ENCODE measurements around the gene SH3BP5L. TPM values are rescaled to one million over a fixed set of nuclear protein-coding genes. Genes with fewer than 3 reads are reported as not detected.
"Not testable (repeated sequence)": the region's sequence is repeated elsewhere in the genome, so short reads cannot be mapped to it uniquely, and the experiment has no call there.

Gene SH3BP5L
- total RNA-seq, 1 donor from 2014 or later, result 25.6 TPM

DNA sequence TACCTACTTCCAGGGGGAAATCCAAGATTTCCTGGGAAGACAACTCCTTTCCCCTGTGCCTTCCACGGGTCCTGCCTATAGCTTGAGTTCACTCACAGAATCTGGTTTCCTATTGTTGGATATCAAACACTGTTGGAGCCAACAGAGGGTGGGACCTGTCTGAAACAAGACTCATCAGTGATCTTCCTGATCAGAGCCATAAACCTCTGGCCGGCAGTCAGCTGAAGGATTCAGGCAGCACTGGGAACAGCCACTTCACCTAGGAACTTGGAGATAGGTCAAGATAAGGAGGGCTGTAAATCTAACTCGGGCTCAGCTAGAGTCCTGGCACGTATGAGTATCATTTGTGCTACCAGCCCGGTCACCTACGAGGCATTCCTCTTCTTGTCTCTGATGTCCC is 23.3 kb downstream of the SH3BP5L start:
- no peak for DNase-seq (ENCODE audit: low read depth)
- H3K4me3 ChIP-seq (ENCODE audit: low read depth, low read length), result no peak overlapping the region
- TF ChIP-seq, protein P1, sequence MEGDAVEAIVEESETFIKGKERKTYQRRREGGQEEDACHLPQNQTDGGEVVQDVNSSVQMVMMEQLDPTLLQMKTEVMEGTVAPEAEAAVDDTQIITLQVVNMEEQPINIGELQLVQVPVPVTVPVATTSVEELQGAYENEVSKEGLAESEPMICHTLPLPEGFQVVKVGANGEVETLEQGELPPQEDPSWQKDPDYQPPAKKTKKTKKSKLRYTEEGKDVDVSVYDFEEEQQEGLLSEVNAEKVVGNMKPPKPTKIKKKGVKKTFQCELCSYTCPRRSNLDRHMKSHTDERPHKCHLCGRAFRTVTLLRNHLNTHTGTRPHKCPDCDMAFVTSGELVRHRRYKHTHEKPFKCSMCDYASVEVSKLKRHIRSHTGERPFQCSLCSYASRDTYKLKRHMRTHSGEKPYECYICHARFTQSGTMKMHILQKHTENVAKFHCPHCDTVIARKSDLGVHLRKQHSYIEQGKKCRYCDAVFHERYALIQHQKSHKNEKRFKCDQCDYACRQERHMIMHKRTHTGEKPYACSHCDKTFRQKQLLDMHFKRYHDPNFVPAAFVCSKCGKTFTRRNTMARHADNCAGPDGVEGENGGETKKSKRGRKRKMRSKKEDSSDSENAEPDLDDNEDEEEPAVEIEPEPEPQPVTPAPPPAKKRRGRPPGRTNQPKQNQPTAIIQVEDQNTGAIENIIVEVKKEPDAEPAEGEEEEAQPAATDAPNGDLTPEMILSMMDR (conservative IDR thresholded peaks at IDR 0.05; ENCODE audit: low read depth, low read length), result no peak

DNA sequence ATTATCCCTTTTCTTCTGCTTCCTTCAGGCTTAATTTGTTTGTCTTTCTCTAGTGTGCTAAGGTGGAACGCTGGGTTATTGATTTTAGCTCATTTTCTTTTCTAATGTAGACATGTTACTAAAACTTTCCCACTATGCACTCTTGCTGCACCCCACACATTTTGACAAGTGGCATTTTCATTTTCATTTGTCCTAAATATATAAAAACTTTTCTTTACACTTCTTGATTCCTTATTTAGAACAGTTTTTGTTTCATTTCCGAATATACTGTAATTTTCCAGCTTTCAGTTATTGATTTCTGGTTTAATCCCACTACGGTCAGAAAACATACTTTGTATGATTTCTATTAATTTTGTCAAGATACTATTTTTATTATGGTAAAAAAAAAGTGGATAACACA is 25.3 kb downstream of the SH3BP5L start:
- no peak for DNase-seq (ENCODE audit: low read depth)

GRCh38 chr1:248798791-248799190 is 26.9 kb downstream of the SH3BP5L start:
- H3K4me3 ChIP-seq (ENCODE audit: low read depth, low read length), result no peak overlapping the region
- DNase-seq (ENCODE audit: low read depth), result no peak
- TF ChIP-seq, protein P1 (conservative IDR thresholded peaks at IDR 0.05; ENCODE audit: low read depth, low read length), result no peak

More for the DNA sequence above, 25.3 kb downstream of the SH3BP5L start:
- TF ChIP-seq, protein P1 (conservative IDR thresholded peaks at IDR 0.05; ENCODE audit: low read depth, low read length), result no peak
- H3K4me3 ChIP-seq (ENCODE audit: low read depth, low read length), result no peak overlapping the region

DNA sequence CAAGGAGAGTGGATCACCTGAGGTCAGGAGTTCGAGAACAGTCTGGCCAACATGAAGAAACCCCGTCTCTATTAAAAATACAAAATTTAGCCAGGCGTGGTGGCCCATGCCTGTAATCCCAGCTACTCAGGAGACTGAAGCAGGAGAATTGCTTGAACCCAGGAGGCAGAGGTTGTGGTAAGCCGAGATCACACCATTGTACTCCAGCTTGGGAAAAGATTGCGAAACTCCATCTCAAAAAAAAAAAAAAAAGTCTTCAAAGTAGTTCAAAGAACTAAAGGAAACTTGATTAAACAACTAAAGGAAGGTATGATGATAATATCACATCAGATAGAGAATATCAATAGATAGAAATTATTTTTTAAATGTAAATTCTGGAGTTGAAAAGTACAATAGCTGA is 31.1 kb downstream of the SH3BP5L start:
- DNase-seq (ENCODE audit: low read depth); H3K4me3 ChIP-seq (ENCODE audit: low read depth, low read length): not testable (repeated sequence)

DNA sequence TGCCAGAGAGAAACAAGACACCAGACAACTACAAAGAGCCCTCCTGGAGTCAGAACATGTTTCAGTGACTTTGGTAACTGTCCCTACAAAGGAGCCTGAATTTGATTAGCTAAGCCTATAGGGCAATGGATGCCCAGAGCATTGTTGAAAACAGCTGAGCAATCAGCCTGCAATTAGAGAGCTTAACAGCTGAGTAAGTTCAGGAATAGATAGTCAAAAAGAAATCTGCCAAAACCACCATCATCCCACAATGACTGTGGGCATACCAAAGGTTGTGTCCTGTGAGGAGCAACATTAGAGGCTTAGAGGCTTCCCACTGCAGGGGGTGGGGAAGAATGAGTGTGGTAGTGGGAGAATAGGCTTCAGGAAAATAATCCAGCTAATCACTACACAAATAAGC is 32.1 kb downstream of the SH3BP5L start:
- TF ChIP-seq, protein P1 (conservative IDR thresholded peaks at IDR 0.05; ENCODE audit: low read depth, low read length), result no peak
- no peak overlapping the region for H3K4me3 ChIP-seq (ENCODE audit: low read depth, low read length)
- DNase-seq (ENCODE audit: low read depth), result no peak

DNA sequence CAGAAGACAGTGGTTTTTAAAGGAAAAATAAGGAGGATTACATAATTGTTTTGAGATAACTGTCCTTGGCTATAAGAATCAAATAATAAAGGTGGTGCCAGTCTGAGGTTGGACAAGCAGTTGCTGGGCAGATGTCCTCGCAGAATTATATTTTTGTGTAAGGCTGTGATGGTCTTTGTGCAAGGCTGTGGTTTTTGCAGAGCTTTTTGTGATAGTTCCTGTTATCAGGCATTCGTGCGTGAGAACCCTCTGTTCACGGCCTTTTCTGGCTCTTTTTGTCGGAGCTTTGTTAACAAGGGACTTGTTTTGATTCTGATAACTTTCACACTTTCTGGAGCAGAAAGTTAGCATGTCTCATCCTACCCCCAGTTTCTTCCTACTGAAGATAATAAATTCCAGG is 33.4 kb downstream of the SH3BP5L start:
- TF ChIP-seq, protein P1 (conservative IDR thresholded peaks at IDR 0.05; ENCODE audit: low read depth, low read length), result no peak
- DNase-seq (ENCODE audit: low read depth), result no peak
- no peak overlapping the region for H3K4me3 ChIP-seq (ENCODE audit: low read depth, low read length)

DNA sequence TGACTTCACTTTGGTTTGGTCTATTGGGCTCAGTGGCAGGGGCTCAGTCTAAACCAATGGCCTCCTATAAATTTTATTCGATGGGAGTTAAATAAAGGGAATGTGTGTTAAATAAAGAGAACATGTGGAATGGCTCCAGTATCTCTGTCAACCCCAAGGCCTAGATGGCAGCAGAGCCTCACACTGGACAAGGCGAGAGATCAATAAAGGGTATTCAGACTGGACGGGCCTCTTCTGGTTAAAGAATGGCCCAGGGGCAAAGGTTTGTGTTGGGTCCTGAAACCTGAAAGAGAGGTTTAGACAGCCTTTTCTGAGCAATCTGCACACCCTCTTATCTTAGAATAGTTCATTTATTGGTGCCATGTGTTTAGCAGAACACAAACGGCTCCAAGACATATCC is 34.7 kb downstream of the SH3BP5L start:
- TF ChIP-seq, protein P1 (conservative IDR thresholded peaks at IDR 0.05; ENCODE audit: low read depth, low read length), result no peak

DNA sequence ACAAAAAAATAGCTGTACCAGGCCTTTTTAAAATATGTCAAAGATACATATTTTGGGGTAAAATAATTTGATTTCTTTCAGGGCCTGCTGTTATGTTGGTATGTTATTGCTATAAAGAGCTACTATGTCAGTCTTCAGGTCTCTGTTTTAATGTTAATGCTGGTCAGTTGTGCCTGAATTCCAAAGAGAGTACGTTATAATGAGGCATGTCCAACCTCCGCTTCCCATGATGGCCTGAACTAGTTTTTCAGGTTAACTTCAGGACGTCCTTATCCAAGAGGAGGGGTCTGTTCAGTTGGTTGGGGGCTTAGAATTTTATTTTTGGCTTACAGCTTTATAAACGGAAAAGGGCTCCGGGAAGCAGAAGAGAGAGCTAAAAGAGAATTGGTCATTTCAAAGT is 35.3 kb downstream of the SH3BP5L start:
- TF ChIP-seq, protein P1 (conservative IDR thresholded peaks at IDR 0.05; ENCODE audit: low read depth, low read length), result no peak
- no peak overlapping the region for H3K4me3 ChIP-seq (ENCODE audit: low read depth, low read length)
- no peak for DNase-seq (ENCODE audit: low read depth)

More for the DNA sequence above, 34.7 kb downstream of the SH3BP5L start:
- H3K4me3 ChIP-seq (ENCODE audit: low read depth, low read length), result no peak overlapping the region
- no peak for DNase-seq (ENCODE audit: low read depth)

GRCh38 chr1:248789337-248789736 is 36.4 kb downstream of the SH3BP5L start:
- not testable (repeated sequence) for DNase-seq (ENCODE audit: low read depth)

More at GRCh38 chr1:248789337-248789736, 36.4 kb downstream of the SH3BP5L start:
- not testable (repeated sequence) for H3K4me3 ChIP-seq (ENCODE audit: low read depth, low read length)

All from epithelial cell of proximal tubule (primary cell).